ENCODE results near the gene NPBWR2. TPM values are rescaled to one million over a fixed set of nuclear protein-coding genes. Genes with fewer than 3 reads are reported as not detected.
A peak's percentile ranks its signal among the peaks of the same experiment; 100 is the strongest.

Gene NPBWR2
- total RNA-seq, 1 donor from 2014 or later: not detected

DNA sequence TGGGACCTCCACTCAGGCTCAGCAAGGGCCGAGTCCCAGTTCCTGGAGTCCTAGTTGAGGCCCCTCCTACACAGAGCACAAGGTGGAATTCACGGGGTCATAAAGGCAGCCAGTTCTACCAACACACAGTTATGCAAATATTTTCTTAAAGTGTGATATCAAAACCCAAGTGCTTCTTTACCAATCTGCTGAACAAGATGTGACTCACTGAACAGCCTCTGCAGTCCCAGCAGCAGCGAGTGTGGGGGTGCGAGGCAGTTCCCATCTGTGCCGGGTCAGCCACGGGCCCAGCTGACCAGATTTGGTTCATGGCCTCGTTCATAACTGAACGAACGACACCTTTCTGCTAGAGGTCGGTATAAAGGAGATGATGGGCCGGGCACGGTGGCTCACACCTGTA, 48.8 kb downstream of the NPBWR2 start:
- TF ChIP-seq, protein P1, sequence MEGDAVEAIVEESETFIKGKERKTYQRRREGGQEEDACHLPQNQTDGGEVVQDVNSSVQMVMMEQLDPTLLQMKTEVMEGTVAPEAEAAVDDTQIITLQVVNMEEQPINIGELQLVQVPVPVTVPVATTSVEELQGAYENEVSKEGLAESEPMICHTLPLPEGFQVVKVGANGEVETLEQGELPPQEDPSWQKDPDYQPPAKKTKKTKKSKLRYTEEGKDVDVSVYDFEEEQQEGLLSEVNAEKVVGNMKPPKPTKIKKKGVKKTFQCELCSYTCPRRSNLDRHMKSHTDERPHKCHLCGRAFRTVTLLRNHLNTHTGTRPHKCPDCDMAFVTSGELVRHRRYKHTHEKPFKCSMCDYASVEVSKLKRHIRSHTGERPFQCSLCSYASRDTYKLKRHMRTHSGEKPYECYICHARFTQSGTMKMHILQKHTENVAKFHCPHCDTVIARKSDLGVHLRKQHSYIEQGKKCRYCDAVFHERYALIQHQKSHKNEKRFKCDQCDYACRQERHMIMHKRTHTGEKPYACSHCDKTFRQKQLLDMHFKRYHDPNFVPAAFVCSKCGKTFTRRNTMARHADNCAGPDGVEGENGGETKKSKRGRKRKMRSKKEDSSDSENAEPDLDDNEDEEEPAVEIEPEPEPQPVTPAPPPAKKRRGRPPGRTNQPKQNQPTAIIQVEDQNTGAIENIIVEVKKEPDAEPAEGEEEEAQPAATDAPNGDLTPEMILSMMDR (IDR thresholded peaks at IDR 0.05; ENCODE audit: unreplicated experiment): no peak
- peaks cover 31% of the 10 kb centered on the region for H3K4me1 Mint-ChIP-seq (ENCODE audit: unreplicated experiment)
- peaks cover 12% of the 10 kb centered on the region for H3K27me3 Mint-ChIP-seq (ENCODE audit: unreplicated experiment)
- no peaks in the 10 kb centered on the region for H3K9me3 Mint-ChIP-seq (ENCODE audit: unreplicated experiment)
- peak overlapping the region; percentile 30 for H3K27ac Mint-ChIP-seq (ENCODE audit: unreplicated experiment)
- DNase-seq (ENCODE audit: low spot score): no peak
- H3K36me3 Mint-ChIP-seq (ENCODE audit: low read depth, unreplicated experiment): no peaks in the 10 kb centered on the region
- no peak overlapping the region for H3K4me3 Mint-ChIP-seq (ENCODE audit: unreplicated experiment)

DNA sequence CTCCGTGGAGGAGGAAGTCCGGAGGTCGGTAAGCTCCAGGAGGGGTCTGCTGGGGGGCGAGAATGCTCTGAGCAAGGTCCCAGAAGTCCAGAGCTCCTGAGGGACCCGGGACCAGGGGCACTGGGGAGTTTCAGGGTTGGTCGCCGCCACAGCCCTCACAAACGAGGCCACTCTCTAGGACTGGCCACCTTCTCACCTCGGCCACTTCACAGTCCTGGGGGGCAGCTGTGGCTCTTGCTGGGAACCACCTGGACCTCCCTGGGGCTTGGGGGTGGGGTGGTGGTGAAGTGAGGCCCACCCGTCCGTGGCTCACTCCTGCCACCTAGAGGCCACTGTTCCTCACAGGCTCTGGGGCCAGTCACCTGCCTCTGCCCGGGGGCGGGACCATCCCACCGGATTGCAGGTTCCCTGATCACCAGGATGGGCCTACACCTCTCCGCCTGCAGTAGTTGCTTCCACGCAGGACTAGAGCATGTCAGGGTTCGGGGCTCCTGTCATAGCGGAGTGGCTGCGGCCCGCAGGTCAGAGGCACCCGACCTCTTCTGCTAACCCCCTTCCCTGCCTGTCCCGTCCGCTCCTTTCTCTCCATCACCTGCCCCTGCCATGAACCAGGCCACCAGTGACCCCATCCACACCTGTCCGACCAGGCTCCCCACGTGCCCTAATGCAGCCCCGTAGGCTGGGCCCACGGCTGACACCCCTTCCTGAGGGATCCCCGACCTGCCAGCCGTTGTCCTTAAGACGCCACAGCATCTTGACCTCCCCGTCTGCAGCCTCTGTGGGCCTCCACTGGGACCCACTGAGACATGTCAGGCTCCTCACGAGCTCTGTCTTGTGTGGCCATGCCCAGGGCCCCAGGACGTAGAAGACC, 49.5 kb downstream of the NPBWR2 start:
- H3K36me3 Mint-ChIP-seq (ENCODE audit: low read depth, unreplicated experiment): no peaks in the 10 kb centered on the region
- H3K4me1 Mint-ChIP-seq (ENCODE audit: unreplicated experiment): peaks cover 38% of the 10 kb centered on the region
- H3K27ac Mint-ChIP-seq (ENCODE audit: unreplicated experiment): no peak overlapping the region
- TF ChIP-seq, protein P1 (IDR thresholded peaks at IDR 0.05; ENCODE audit: unreplicated experiment): peak; percentile 78
- no peaks in the 10 kb centered on the region for H3K9me3 Mint-ChIP-seq (ENCODE audit: unreplicated experiment)
- DNase-seq (ENCODE audit: low spot score): peak; percentile 92
- H3K27me3 Mint-ChIP-seq (ENCODE audit: unreplicated experiment): peaks cover 13% of the 10 kb centered on the region
- H3K4me3 Mint-ChIP-seq (ENCODE audit: unreplicated experiment): no peak overlapping the region

DNA sequence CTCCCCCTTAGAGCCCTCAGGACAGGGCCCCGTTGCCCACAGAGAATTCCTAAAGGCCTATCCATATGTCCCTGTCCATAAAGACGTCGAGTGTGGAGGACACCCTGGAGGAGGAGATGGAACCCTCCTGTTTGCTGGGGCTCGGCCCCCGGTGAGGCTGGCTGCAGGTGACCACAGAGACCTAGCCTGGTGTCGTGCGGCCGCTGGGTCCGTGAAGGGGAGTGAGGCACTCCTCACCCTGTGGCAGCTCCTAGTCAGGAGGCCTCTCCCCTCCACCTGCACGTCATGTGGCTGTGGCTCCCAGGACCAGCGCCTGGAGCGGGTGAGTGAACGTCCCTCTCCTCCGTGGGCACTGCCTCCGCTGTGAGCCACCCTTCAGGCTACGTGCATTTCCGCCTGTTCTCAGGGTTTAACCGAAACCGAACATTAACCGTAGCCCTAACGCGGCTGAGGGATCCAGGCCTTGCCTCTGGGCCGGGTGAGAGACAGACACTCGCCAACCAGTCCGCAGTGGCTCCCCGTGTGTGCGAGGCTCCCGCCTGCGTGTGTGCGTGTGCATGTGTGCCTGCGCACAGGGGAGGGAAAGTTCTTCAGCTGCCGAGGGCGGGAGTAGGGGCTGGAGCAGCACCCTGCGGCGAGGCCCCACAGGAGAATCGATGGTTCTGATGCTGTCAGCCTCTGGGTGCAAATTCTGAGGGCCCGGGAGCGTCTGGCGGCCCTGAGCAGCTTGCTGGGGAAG, 50.3 kb downstream of the NPBWR2 start:
- TF ChIP-seq, protein P1 (IDR thresholded peaks at IDR 0.05; ENCODE audit: unreplicated experiment): no peak
- Mint-ChIP-seq H3K36me3 (ENCODE audit: low read depth, unreplicated experiment) (no peaks in the 10 kb centered on the region), H3K4me3 (ENCODE audit: unreplicated experiment) (no peak overlapping the region), H3K4me1 (ENCODE audit: unreplicated experiment) (peaks cover 38% of the 10 kb centered on the region), H3K27ac (ENCODE audit: unreplicated experiment) (no peak overlapping the region), H3K27me3 (ENCODE audit: unreplicated experiment) (peaks cover 12% of the 10 kb centered on the region), H3K9me3 (ENCODE audit: unreplicated experiment) (no peaks in the 10 kb centered on the region)
- no peak for DNase-seq (ENCODE audit: low spot score)

DNA sequence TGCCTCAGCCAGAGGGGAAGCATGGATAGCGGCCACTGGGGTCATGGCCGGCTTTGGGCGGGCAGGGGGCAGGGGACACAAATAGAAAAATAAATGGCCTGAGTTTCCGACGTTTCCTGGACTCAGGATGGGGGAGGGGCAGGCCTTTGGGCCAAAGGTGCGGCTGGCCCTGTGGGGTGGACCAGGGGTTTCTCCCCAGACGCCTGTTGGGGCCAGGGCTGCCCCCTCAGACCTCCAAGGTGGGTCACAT, 50.8 kb downstream of the NPBWR2 start:
- Mint-ChIP-seq H3K36me3 (ENCODE audit: low read depth, unreplicated experiment) (no peaks in the 10 kb centered on the region), H3K4me3 (ENCODE audit: unreplicated experiment) (no peak overlapping the region), H3K9me3 (ENCODE audit: unreplicated experiment) (no peaks in the 10 kb centered on the region), H3K27me3 (ENCODE audit: unreplicated experiment) (peaks cover 9% of the 10 kb centered on the region), H3K4me1 (ENCODE audit: unreplicated experiment) (peaks cover 40% of the 10 kb centered on the region), H3K27ac (ENCODE audit: unreplicated experiment) (no peak overlapping the region)
- no peak for DNase-seq (ENCODE audit: low spot score)
- TF ChIP-seq, protein P1 (IDR thresholded peaks at IDR 0.05; ENCODE audit: unreplicated experiment): no peak

Data from endothelial cell (in vitro differentiated cells).